WTC11 (cell line): ENCODE data around the gene ESAM.

Experiments
- AFF4 ChIP-seq: sonication (generic); formaldehyde crosslinking; IDR thresholded peaks from 2 replicates; pipeline ENCODE4 v1.8.1; 2023; ENCODE audit warnings: mild to moderate bottlenecking, missing genetic modification reagents, borderline replicate concordance
- E2F5 ChIP-seq: sonication (generic); formaldehyde crosslinking; IDR thresholded peaks from 2 replicates; pipeline ENCODE4 v1.8.1; 2022; ENCODE audit warnings: mild to moderate bottlenecking, moderate library complexity, missing genetic modification reagents
- ESRRA ChIP-seq: sonication (generic); formaldehyde crosslinking; IDR thresholded peaks from 2 replicates; pipeline ENCODE4 v1.8.1; 2022; ENCODE audit warnings: mild to moderate bottlenecking, missing genetic modification reagents, borderline replicate concordance
- ETV6 ChIP-seq: sonication (generic); formaldehyde crosslinking; IDR thresholded peaks from 2 replicates; pipeline ENCODE4 v1.8.1; 2022; ENCODE audit warnings: mild to moderate bottlenecking, missing genetic modification reagents
- FOXP1 ChIP-seq: sonication (generic); formaldehyde crosslinking; IDR thresholded peaks from 2 replicates; pipeline ENCODE4 v1.8.0; 2022; ENCODE audit warnings: missing genetic modification reagents, mild to moderate bottlenecking, moderate library complexity, borderline replicate concordance
- GABPB1 ChIP-seq: sonication (generic); formaldehyde crosslinking; IDR thresholded peaks from 2 replicates; pipeline ENCODE4 v1.8.1; 2023; ENCODE audit warnings: mild to moderate bottlenecking, missing genetic modification reagents
- KAT7 ChIP-seq: sonication (generic); formaldehyde crosslinking; IDR thresholded peaks from 2 replicates; pipeline ENCODE4 v1.8.1; 2023; ENCODE audit warnings: missing genetic modification reagents, mild to moderate bottlenecking, borderline replicate concordance
- NFE2L1 ChIP-seq: sonication (generic); formaldehyde crosslinking; IDR thresholded peaks from 2 replicates; pipeline ENCODE4 v1.8.1; 2023; ENCODE audit warnings: missing genetic modification reagents
- RORB ChIP-seq: fragments of 250-450 bp; sonication (Bioruptor Pico); IDR thresholded peaks from 2 replicates; pipeline ENCODE4 v1.9.0; 2021; ENCODE audit warnings: mild to moderate bottlenecking
- SP1 ChIP-seq: sonication (generic); formaldehyde crosslinking; conservative IDR thresholded peaks from 2 replicates; pipeline ENCODE4 v1.8.1; 2022; ENCODE audit warnings: missing genetic modification reagents
- ZNF138 ChIP-seq: sonication (generic); formaldehyde crosslinking; conservative IDR thresholded peaks from 2 replicates; pipeline ENCODE4 v1.8.1; 2022; ENCODE audit warnings: mild to moderate bottlenecking, moderate library complexity, missing genetic modification reagents
- ZNF416 ChIP-seq: fragments of 250-450 bp; sonication (Bioruptor Pico); IDR thresholded peaks from 2 replicates; pipeline ENCODE4 v1.9.0; 2021; ENCODE audit warnings: mild to moderate bottlenecking, inconsistent platforms
- TF ChIP-seq, protein P1 (sequence below): fragments of 200-600 bp; IDR thresholded peaks from 2 replicates; pipeline ENCODE4 v1.8.0; 2022; ENCODE audit warnings: antibody characterized with exemption
- TF ChIP-seq, protein P2 (sequence below): sonication (generic); formaldehyde crosslinking; IDR thresholded peaks from 2 replicates; pipeline ENCODE4 v1.8.1; 2023; ENCODE audit warnings: mild to moderate bottlenecking, missing genetic modification reagents

GRCh38 chr11:124763156-124763947 is 1.3 kb upstream of the ESAM start:
- TF ChIP-seq SP1 (no peak), FOXP1 (no peak), NFE2L1 (no peak), E2F5 (CRISPR knock-in tag) (no peak), ESRRA (CRISPR knock-in tag) (no peak), RORB (no peak), ZNF416 (CRISPR knock-in tag) (no peak), AFF4 (CRISPR knock-in tag) (no peak), ZNF138 (no peak), KAT7 (no peak), GABPB1 (CRISPR knock-in tag) (no peak), ETV6 (CRISPR knock-in tag) (no peak)
- TF ChIP-seq, protein P1, sequence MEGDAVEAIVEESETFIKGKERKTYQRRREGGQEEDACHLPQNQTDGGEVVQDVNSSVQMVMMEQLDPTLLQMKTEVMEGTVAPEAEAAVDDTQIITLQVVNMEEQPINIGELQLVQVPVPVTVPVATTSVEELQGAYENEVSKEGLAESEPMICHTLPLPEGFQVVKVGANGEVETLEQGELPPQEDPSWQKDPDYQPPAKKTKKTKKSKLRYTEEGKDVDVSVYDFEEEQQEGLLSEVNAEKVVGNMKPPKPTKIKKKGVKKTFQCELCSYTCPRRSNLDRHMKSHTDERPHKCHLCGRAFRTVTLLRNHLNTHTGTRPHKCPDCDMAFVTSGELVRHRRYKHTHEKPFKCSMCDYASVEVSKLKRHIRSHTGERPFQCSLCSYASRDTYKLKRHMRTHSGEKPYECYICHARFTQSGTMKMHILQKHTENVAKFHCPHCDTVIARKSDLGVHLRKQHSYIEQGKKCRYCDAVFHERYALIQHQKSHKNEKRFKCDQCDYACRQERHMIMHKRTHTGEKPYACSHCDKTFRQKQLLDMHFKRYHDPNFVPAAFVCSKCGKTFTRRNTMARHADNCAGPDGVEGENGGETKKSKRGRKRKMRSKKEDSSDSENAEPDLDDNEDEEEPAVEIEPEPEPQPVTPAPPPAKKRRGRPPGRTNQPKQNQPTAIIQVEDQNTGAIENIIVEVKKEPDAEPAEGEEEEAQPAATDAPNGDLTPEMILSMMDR = peak; percentile 67
- TF ChIP-seq, protein P2, sequence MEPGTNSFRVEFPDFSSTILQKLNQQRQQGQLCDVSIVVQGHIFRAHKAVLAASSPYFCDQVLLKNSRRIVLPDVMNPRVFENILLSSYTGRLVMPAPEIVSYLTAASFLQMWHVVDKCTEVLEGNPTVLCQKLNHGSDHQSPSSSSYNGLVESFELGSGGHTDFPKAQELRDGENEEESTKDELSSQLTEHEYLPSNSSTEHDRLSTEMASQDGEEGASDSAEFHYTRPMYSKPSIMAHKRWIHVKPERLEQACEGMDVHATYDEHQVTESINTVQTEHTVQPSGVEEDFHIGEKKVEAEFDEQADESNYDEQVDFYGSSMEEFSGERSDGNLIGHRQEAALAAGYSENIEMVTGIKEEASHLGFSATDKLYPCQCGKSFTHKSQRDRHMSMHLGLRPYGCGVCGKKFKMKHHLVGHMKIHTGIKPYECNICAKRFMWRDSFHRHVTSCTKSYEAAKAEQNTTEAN (CRISPR knock-in tag) = no peak
